Cardiac fibroblast (primary cell): ENCODE data around the gene PRSS2.
"Not testable (repeated sequence)": the region's sequence is repeated elsewhere in the genome, so short reads cannot be mapped to it uniquely, and the experiment has no call there.

Source experiments
- DNase-seq, 2 donors: peaks; one replicate each; pipeline versions ENCODE4 v3.0.0 to v3.0.0-alpha.2; 2010; ENCODE audit warnings: low read depth in 2 of 2
- H3K4me3 ChIP-seq, 2 donors: replicated peaks in 1 of 2; 1 replicate in 1 of 2; 2 replicates in 1 of 2; pipeline ENCODE4 v1.5.1; 2011; ENCODE audit warnings: low read depth in 2 of 2, low read length in 2 of 2, mild to moderate bottlenecking in 2 of 2, moderate library complexity in 1 of 2
- CTCF ChIP-seq: IDR thresholded peaks from one replicate; pipeline ENCODE4 v1.5.1; 2011; ENCODE audit warnings: low read depth, mild to moderate bottlenecking, low read length, inconsistent platforms

The PRSS2 gene

GRCh38 chr7:142752376-142753225 is 18.2 kb upstream of the PRSS2 start:
- no peak overlapping the region for H3K4me3 ChIP-seq
- TF ChIP-seq CTCF = no peak

GRCh38 chr7:142753366-142753765 is 17.4 kb upstream of the PRSS2 start:
- TF ChIP-seq CTCF = no peak
- no peak overlapping the region for H3K4me3 ChIP-seq
- DNase-seq = no peak

More at GRCh38 chr7:142752376-142753225, 18.2 kb upstream of the PRSS2 start:
- DNase-seq = no peak

- not testable (repeated sequence) for DNase-seq, H3K4me3 ChIP-seq
Measured at GRCh38 chr7:142753925-142754491, 16.8 kb upstream of the PRSS2 start.

GRCh38 chr7:142754681-142755575 is 15.8 kb upstream of the PRSS2 start:
- DNase-seq = no peak
- H3K4me3 ChIP-seq = no peak overlapping the region
- no peak for TF ChIP-seq CTCF

- not testable (repeated sequence) for DNase-seq, H3K4me3 ChIP-seq
Measured at GRCh38 chr7:142758312-142758711, 12.5 kb upstream of the PRSS2 start.

- H3K4me3 ChIP-seq = no peak overlapping the region
Measured at GRCh38 chr7:142759433-142759832, 11.3 kb upstream of the PRSS2 start.

GRCh38 chr7:142760071-142760642 is 10.6 kb upstream of the PRSS2 start:
- H3K4me3 ChIP-seq = no peak overlapping the region
- no peak for TF ChIP-seq CTCF
- peak in 1 of 2 donors; percentile 14 for DNase-seq

More at GRCh38 chr7:142759433-142759832, 11.3 kb upstream of the PRSS2 start:
- TF ChIP-seq CTCF = no peak
- DNase-seq = no peak

- peak; percentile 14 to 17 for DNase-seq
- not testable (repeated sequence) for H3K4me3 ChIP-seq
Measured at GRCh38 chr7:142761606-142762005, 9.2 kb upstream of the PRSS2 start.
